Epidermal melanocyte (primary cell): ENCODE results near the gene ANKRD34A.

Source experiments
- DNase-seq: peaks from one replicate; pipeline ENCODE4 v3.0.0; 2011; ENCODE audit warnings: low spot score; ENCODE audit not compliant: insufficient read length

Gene ANKRD34A

GRCh38 chr1:145972580-145972979, 8.2 kb upstream of the ANKRD34A start:
- no peak for DNase-seq

DNA sequence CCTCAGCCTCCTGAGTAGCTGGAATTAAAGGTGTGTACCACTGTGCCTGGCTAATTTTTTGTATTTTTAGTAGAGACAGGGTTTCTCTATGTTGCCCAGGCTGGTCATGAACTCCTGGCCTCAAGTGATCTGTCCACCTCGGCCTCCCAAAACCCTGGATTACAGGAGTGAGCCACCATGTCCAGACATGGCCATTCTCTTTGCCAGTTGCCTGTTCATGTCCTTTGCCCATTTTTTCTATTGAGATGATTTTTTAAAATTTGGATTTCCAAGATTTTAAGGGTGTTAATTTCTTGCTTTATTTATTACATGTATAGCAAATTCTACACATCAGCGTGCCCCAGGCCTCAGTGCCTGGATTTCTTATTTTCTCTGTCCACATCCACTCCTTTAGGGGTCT, 2.9 kb upstream of the ANKRD34A start:
- DNase-seq: no peak

DNA sequence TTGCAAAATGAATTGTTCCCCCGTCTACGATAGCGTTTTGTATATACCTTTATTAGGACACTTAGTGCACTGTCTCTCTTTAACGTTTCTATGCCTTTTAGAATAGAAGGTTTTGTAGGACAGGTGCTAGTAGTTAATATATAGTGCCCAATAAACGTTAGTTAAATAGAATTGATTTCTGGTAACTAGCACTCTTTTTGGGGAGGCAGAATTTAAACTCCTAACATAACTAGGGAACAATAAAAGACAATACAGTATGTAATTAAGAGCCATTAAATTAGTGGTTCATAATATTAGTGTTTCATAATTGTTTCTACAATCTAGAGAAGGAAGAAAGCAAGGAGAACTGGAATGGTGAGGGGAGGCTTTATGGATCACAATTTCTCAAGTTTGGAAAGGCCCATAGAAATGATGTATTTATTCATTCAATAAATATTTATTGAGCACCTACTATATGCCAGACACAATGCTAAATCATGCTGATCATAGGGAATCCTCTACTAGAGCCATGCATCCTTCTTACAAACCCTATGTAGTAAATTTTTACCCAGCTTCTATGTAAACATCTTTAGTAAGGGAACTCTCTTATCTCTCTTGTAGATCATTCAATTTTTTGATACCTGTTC, 857 bp upstream of the ANKRD34A start:
- DNase-seq: no peak

GRCh38 chr1:145963265-145964019, 933 bp downstream of the ANKRD34A start:
- no peak for DNase-seq

DNA sequence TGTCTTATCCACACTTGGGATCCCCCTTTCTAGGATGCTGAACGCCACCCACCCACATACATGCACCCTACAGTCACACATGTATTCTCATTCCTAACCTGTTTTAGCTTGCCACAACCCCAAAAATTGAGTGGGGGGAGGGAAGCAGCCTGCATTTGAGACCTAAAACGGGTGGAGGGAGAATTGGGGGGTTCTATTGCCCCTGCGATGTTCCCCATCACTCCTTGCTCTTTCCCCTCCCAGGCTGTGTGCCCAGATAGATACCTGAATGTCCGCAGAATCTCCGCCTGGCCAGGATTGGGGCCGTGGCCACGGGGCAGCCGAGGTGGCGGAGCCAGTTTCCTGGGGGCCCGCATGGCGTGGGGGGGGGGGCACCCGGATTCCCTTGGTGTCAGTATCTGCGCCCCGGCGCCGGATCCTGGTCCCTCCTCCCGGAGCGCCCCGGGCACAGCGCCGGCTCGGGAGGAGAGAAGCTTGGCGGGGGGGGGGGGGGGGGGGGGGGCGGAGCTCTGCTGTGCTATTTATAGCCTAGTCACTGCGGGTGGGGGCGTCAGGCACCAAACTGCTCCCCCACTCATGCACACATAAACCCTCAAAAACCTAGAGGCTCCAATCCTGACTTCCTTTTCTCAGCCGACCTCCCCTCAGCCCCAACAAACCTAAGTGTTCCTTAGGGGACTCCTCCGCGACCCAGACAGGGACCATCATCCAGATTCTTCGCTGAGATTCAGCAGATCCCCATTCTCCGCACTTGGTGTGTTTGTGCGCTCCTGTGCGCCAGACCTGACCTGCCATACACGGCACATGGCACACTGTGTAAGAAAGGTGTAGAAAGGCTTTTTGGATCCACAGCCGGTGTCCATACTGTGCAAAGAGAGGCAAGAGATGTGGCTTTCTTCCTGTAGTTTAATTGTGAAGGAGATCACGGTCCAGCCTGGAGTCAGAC, 1.9 kb downstream of the ANKRD34A start:
- DNase-seq: no peak

GRCh38 chr1:145961425-145962156, 2.8 kb downstream of the ANKRD34A start:
- no peak for DNase-seq

DNA sequence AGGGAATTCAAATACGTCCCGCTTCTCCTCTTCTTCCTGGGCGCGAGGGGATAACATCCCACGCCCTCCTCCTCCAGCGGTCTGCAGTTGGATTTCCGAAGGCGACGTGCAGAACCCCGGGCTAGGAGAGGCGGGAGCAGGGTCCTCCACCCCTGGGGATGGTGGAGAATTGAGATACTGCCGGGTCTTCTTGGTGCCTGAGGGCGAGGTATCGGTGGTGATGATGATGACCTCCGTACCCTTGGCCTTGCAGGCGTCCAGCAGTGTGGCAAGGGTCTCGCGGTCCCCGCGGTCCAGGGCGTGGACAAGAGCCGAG, 3.3 kb downstream of the ANKRD34A start:
- DNase-seq: no peak

GRCh38 chr1:145960468-145961108, 3.8 kb downstream of the ANKRD34A start:
- DNase-seq: peak; percentile 73

DNA sequence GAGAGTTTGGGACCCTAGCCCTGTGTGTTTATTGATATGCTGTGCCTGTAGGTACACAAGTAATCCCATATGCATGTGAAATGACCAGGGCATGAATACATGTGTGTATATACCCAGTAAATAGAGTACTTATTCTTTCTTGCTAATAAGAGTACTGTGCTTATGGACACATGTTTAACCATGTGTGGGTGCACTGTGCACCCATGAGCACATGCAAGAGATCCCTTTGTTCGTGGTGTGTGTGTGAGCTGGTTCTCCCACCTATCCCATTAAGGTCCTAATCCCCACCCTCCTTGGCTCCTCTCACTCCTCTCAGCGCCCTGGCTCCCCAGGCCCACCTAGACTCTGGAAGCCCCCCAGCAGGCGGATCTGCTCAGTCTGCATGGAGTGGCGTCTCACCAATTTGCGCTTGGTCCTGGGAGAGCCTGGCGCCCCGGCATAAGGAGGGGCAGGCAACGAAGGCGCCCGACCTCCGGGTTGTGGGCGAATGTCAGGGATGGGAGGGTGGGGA, 4.4 kb downstream of the ANKRD34A start:
- no peak for DNase-seq

DNA sequence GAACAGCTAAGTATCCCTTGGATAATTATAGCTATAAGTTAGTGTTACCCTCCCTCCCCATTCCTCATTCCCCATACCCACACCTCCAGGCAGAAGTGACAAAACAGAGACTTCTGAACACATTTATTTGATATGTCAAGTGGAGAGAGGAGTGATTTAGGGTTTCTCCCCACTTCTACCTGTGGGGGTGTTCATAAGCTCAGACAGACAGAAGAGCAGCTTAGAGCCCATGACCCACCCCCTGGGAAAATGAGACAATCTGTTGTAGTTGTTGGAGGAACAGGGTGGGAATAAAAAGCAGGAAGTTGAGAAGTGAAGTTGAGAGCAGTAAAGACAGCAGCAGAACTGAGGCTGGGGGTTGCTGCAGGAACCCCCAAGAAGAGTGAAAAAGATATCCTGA, 5.0 kb downstream of the ANKRD34A start:
- no peak for DNase-seq

- no peak for DNase-seq
Observed at GRCh38 chr1:145958734-145959133, 5.6 kb downstream of the ANKRD34A start.

DNA sequence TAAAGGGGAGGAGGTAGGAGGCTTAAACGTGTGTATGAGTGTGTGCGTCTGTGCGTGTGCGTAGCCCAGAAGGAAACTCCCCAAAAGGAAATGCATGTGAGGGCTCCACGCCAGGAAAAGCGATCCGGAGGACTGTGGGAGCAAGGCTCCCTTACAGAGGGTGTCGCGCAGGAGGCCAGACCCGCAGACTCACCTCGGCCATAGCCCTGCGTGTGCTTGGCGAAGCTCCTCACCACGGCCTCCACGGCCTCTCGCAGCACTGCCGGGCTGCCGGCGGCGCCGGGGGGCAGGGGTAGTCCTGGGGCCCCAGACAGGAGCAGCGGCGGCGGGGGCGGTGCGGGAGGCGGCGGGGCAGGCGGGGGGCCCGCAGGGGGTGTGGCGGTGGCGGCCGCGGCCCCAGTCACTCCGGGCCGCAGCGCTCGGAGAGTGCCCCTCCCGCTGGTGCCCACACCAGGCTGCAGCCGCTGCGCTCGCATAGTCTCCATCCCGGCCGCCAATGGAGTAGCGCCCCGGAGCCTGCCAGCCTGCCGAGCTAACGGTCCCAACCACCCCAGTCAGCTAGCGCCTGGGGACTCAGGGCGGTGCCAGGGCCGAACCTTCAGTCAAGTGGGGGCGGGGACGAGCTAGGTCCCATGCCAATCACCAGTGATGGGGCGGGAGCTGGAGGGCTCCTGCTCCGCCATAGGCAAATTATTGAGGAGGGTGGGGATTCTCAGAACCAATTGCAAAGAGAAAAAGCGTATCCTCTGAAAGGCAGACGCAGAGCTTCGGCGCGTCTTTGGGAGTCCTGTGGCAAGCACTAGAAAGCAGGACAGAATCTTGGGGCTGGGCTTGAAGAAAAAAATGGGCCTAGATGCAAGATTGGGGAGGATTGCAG, 6.7 kb downstream of the ANKRD34A start, which contains the start of gene LIX1L:
TSS of gene LIX1L (minus strand) at position 575 of the 877 bp plus-strand sequence. CDS start at position 485, 90 bp downstream.
- peak; percentile 98 for DNase-seq

GRCh38 chr1:145956781-145957442, 7.5 kb downstream of the ANKRD34A start:
- no peak for DNase-seq

DNA sequence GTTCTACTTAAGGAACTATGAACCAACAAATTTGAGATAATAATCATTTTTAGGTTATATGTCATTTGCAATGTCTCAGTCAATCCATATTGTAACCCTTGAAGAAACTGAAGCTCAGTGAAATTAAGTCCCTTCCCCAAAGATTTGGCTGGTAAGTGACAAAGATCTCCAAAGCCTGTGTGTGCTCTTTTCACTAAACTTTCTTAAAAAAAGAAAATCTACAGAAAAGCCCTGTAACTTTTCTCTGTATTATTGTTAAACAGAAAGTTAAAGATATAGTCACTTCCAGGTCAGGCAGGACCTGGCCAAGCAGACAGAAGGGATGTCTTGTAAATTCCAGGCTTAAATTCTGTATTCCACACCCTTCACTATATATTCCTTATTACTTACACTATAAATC, 8.0 kb downstream of the ANKRD34A start:
- no peak for DNase-seq

DNA sequence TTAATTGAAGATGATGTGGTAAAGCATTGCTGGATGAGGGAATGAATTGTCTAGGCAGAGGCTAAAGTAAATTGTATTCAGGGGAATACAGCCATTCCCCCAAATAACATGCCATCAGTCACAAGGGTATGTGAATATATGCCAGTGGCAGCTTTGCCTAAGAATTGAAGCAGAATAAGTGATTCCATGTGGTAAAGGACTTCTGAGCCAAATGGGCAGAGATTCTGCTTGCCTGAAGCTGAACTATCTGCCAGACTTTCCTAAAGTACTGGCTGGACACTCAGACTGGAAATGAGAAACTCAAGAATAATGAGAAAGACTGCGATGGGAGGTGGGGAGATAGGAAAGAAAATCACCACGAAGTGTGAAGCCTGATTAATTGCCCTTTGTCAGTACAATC, 8.9 kb downstream of the ANKRD34A start:
- no peak for DNase-seq

GRCh38 chr1:145953861-145954260, 10.5 kb downstream of the ANKRD34A start:
- DNase-seq: no peak

GRCh38 chr1:145952903-145953302, 11.5 kb downstream of the ANKRD34A start:
- no peak for DNase-seq

DNA sequence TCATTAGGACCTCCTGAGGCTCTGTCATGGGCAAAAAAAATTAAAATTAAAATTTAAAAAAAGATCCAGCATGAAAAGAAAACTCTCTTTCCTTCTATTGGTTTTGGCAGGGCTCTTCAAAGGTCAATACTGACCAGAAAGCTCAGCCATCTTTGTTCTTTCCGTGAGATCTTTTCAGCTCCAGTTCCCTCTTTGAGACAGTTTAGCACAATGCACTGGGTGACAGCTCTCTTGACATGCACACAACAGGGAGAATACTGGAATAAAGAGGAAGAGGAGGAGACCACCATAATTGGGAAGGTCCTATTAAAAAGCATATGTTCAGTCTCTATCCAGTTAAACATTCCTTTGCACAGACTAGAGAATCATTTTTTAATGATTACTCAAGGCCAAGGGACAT, 12.8 kb downstream of the ANKRD34A start:
- no peak for DNase-seq

DNA sequence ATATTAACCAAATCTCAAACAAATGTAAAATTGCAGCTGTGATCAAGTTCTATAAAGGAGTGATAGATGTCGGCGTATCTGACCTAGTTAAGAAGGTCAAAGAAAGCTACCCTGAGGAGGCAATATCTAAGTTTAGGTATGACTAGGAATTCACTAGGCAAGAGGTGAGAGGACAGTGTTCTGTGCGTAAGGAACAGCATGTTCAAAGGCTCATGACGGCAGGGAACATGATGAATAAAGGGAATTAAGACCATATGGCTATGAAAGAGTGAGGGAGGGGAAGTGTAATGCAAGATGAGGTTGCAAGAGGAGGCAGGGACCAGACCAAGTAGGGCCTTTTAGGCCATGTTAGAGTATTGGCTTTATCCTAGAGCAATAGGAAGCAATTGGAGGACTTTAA, 15.2 kb downstream of the ANKRD34A start:
- no peak for DNase-seq
